ENCODE data around the gene SDK1. TPM values are rescaled to one million over a fixed set of nuclear protein-coding genes. Genes with fewer than 3 reads are reported as not detected.

Gene SDK1
- total RNA-seq, 1 experiment from 2014 or later: 9.3 TPM

DNA sequence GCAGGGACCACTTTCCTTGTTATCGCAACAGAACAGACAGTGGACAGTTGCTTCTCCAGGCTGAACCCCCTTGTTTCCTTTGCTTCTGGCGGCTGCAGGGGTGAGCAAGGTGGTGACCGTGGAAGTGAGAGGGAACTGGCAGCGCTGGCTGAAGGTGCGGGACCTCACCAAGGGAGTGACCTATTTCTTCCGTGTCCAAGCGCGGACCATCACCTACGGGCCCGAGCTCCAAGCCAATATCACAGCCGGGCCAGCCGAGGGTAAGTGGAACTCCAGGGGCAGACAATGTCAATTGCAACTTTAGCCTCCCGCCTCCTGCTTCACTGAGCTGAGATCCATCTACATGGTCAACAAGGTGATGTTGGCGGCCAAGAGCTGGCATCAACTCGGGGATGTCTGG lies 919.0 kb downstream of the SDK1 start:
- DNase-seq (ENCODE audit: low spot score) (no peak), ATAC-seq (no peak)
- Mint-ChIP-seq H3K36me3 (peaks cover 2% of the 10 kb centered on the region; the same call in 1 of the 2 replicates), H3K27me3 (ENCODE audit: low read depth) (no peaks in the 10 kb centered on the region), H3K27ac (no peak overlapping the region), H3K4me1 (no peaks in the 10 kb centered on the region), H3K4me3 (no peak overlapping the region), H3K9me3 (peaks cover 5% of the 10 kb centered on the region; the same call in 1 of the 2 replicates)
- ChIA-PET POLR2A (no interaction called here), CTCF (interaction anchor here (1.8 kb wide), 1 partner anchor 12 kb away, joined by 3 read pairs; no protein-coding TSS in a partner anchor)
- TF ChIP-seq NR3C1 (CRISPR knock-in tag; conservative IDR thresholded peaks at IDR 0.05; ENCODE audit: low read depth): no peak
- TF ChIP-seq, protein P1, sequence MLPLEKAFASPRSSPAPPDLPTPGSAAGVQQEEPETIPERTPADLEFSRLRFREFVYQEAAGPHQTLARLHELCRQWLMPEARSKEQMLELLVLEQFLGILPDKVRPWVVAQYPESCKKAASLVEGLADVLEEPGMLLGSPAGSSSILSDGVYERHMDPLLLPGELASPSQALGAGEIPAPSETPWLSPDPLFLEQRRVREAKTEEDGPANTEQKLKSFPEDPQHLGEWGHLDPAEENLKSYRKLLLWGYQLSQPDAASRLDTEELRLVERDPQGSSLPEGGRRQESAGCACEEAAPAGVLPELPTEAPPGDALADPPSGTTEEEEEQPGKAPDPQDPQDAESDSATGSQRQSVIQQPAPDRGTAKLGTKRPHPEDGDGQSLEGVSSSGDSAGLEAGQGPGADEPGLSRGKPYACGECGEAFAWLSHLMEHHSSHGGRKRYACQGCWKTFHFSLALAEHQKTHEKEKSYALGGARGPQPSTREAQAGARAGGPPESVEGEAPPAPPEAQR (CRISPR knock-in tag; IDR thresholded peaks at IDR 0.05): no peak
- TF ChIP-seq, protein P2, sequence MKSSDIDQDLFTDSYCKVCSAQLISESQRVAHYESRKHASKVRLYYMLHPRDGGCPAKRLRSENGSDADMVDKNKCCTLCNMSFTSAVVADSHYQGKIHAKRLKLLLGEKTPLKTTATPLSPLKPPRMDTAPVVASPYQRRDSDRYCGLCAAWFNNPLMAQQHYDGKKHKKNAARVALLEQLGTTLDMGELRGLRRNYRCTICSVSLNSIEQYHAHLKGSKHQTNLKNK (CRISPR knock-in tag; IDR thresholded peaks at IDR 0.05): no peak
- no peak for TF ChIP-seq ATF1 (CRISPR knock-in tag; IDR thresholded peaks at IDR 0.05)
- TF ChIP-seq, protein P3, sequence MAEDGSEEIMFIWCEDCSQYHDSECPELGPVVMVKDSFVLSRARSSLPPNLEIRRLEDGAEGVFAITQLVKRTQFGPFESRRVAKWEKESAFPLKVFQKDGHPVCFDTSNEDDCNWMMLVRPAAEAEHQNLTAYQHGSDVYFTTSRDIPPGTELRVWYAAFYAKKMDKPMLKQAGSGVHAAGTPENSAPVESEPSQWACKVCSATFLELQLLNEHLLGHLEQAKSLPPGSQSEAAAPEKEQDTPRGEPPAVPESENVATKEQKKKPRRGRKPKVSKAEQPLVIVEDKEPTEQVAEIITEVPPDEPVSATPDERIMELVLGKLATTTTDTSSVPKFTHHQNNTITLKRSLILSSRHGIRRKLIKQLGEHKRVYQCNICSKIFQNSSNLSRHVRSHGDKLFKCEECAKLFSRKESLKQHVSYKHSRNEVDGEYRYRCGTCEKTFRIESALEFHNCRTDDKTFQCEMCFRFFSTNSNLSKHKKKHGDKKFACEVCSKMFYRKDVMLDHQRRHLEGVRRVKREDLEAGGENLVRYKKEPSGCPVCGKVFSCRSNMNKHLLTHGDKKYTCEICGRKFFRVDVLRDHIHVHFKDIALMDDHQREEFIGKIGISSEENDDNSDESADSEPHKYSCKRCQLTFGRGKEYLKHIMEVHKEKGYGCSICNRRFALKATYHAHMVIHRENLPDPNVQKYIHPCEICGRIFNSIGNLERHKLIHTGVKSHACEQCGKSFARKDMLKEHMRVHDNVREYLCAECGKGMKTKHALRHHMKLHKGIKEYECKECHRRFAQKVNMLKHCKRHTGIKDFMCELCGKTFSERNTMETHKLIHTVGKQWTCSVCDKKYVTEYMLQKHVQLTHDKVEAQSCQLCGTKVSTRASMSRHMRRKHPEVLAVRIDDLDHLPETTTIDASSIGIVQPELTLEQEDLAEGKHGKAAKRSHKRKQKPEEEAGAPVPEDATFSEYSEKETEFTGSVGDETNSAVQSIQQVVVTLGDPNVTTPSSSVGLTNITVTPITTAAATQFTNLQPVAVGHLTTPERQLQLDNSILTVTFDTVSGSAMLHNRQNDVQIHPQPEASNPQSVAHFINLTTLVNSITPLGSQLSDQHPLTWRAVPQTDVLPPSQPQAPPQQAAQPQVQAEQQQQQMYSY (CRISPR knock-in tag; IDR thresholded peaks at IDR 0.05): no peak
- TF ChIP-seq, protein P4, sequence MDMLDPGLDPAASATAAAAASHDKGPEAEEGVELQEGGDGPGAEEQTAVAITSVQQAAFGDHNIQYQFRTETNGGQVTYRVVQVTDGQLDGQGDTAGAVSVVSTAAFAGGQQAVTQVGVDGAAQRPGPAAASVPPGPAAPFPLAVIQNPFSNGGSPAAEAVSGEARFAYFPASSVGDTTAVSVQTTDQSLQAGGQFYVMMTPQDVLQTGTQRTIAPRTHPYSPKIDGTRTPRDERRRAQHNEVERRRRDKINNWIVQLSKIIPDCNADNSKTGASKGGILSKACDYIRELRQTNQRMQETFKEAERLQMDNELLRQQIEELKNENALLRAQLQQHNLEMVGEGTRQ (CRISPR knock-in tag; IDR thresholded peaks at IDR 0.05): no peak
- no peak for TF ChIP-seq ELF4 (CRISPR knock-in tag; IDR thresholded peaks at IDR 0.05; ENCODE audit: low read depth)
- TF ChIP-seq, protein P5, sequence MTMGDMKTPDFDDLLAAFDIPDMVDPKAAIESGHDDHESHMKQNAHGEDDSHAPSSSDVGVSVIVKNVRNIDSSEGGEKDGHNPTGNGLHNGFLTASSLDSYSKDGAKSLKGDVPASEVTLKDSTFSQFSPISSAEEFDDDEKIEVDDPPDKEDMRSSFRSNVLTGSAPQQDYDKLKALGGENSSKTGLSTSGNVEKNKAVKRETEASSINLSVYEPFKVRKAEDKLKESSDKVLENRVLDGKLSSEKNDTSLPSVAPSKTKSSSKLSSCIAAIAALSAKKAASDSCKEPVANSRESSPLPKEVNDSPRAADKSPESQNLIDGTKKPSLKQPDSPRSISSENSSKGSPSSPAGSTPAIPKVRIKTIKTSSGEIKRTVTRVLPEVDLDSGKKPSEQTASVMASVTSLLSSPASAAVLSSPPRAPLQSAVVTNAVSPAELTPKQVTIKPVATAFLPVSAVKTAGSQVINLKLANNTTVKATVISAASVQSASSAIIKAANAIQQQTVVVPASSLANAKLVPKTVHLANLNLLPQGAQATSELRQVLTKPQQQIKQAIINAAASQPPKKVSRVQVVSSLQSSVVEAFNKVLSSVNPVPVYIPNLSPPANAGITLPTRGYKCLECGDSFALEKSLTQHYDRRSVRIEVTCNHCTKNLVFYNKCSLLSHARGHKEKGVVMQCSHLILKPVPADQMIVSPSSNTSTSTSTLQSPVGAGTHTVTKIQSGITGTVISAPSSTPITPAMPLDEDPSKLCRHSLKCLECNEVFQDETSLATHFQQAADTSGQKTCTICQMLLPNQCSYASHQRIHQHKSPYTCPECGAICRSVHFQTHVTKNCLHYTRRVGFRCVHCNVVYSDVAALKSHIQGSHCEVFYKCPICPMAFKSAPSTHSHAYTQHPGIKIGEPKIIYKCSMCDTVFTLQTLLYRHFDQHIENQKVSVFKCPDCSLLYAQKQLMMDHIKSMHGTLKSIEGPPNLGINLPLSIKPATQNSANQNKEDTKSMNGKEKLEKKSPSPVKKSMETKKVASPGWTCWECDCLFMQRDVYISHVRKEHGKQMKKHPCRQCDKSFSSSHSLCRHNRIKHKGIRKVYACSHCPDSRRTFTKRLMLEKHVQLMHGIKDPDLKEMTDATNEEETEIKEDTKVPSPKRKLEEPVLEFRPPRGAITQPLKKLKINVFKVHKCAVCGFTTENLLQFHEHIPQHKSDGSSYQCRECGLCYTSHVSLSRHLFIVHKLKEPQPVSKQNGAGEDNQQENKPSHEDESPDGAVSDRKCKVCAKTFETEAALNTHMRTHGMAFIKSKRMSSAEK (CRISPR knock-in tag; IDR thresholded peaks at IDR 0.05; ENCODE audit: borderline replicate concordance): no peak

DNA sequence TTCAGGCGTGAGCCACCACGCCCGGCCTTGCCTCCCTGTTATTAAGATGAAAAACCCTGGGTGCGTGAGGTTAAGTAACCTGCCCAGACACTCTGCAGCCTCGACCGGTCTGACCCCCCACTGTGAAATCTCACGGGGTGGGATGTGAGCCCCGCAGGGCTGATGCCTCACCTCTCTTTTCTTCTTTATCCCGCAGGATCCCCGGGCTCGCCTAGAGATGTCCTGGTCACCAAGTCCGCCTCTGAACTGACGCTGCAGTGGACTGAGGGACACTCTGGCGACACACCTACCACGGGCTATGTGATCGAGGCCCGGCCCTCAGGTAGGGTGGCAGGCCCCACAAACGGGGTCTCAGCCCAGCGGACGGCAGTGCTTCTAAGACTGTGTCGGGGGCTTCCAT lies 920.0 kb downstream of the SDK1 start:
- no peaks in the 10 kb centered on the region for H3K27me3 Mint-ChIP-seq (ENCODE audit: low read depth)
- ChIA-PET POLR2A (no interaction called here), CTCF (no interaction called here)
- H3K9me3 Mint-ChIP-seq: peaks cover 5% of the 10 kb centered on the region; the same call in 1 of the 2 replicates
- no peak overlapping the region for H3K27ac Mint-ChIP-seq
- H3K36me3 Mint-ChIP-seq: peaks cover 2% of the 10 kb centered on the region; the same call in 1 of the 2 replicates
- no peak for DNase-seq (ENCODE audit: low spot score)
- ATAC-seq: no peak
- H3K4me1 Mint-ChIP-seq: no peaks in the 10 kb centered on the region
- H3K4me3 Mint-ChIP-seq: no peak overlapping the region
- TF ChIP-seq RORB (CRISPR knock-in tag; IDR thresholded peaks at IDR 0.05) (no peak), FOXP1 (CRISPR knock-in tag; IDR thresholded peaks at IDR 0.05; ENCODE audit: borderline replicate concordance) (no peak), TCF7 (CRISPR knock-in tag; IDR thresholded peaks at IDR 0.05; ENCODE audit: low read depth) (no peak), NFE2L1 (CRISPR knock-in tag; IDR thresholded peaks at IDR 0.05) (no peak), NR1H2 (CRISPR knock-in tag; IDR thresholded peaks at IDR 0.05) (no peak)
- TF ChIP-seq, protein P5 (CRISPR knock-in tag; IDR thresholded peaks at IDR 0.05; ENCODE audit: borderline replicate concordance): no peak
- TF ChIP-seq, protein P6, sequence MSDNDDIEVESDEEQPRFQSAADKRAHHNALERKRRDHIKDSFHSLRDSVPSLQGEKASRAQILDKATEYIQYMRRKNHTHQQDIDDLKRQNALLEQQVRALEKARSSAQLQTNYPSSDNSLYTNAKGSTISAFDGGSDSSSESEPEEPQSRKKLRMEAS (CRISPR knock-in tag; IDR thresholded peaks at IDR 0.05): no peak
- TF ChIP-seq, protein P7, sequence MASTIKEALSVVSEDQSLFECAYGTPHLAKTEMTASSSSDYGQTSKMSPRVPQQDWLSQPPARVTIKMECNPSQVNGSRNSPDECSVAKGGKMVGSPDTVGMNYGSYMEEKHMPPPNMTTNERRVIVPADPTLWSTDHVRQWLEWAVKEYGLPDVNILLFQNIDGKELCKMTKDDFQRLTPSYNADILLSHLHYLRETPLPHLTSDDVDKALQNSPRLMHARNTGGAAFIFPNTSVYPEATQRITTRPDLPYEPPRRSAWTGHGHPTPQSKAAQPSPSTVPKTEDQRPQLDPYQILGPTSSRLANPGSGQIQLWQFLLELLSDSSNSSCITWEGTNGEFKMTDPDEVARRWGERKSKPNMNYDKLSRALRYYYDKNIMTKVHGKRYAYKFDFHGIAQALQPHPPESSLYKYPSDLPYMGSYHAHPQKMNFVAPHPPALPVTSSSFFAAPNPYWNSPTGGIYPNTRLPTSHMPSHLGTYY (CRISPR knock-in tag; IDR thresholded peaks at IDR 0.05): no peak
- TF ChIP-seq, protein P8, sequence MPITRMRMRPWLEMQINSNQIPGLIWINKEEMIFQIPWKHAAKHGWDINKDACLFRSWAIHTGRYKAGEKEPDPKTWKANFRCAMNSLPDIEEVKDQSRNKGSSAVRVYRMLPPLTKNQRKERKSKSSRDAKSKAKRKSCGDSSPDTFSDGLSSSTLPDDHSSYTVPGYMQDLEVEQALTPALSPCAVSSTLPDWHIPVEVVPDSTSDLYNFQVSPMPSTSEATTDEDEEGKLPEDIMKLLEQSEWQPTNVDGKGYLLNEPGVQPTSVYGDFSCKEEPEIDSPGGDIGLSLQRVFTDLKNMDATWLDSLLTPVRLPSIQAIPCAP (CRISPR knock-in tag; IDR thresholded peaks at IDR 0.05): no peak

Data from WTC11 (cell line).